SIG-M5 treated with dmso at 0.1 percent for 504 hours (cell line): ENCODE results near the gene LRP1B.
"Not testable (repeated sequence)": the region's sequence is repeated elsewhere in the genome, so short reads cannot be mapped to it uniquely, and the experiment has no call there.

ENCODE experiments used
- DNase-seq: peaks from one replicate; lab custom pipeline; 2025; ENCODE audit not compliant: unreplicated experiment; lab: John Stamatoyannopoulos, UW

The LRP1B gene

DNA sequence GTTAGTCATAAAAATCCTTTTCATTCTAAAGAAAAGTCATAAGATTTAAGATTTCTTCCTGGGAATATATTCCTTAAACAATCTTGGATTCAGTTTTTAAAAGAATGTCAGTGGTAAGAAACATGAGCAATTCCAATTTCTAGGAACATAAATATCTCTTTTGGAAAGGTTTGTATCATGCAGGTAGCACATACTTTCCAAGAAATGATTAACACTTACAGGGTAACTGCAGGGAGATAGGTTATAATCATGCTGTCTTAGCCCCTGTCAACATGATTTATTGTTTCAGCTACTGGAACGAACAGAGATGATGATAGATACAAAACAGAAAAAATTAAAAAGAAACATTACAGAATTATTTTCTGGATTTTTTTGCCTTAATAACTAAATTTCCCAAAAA lies 1537.7 kb downstream of the LRP1B start:
- no peak for DNase-seq

DNA sequence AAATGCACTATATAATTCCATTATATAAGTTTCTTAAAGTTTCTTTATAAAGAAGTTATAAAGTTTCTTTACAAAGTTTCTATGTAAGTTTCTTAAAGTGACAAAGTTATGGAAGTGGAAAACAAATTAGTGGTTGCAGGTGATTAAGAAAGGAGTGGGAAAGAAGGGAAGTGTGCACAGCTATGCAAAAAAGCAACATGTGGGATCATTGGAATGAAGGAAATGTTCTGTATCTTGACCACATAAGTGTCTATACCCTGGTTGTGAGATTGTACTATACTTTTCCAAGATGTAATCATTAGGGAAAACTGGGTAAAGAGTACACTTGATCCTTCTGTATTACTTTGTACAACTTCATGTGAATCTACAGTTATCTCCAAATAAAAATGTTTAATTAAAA lies 1541.1 kb downstream of the LRP1B start:
- no peak for DNase-seq

DNA sequence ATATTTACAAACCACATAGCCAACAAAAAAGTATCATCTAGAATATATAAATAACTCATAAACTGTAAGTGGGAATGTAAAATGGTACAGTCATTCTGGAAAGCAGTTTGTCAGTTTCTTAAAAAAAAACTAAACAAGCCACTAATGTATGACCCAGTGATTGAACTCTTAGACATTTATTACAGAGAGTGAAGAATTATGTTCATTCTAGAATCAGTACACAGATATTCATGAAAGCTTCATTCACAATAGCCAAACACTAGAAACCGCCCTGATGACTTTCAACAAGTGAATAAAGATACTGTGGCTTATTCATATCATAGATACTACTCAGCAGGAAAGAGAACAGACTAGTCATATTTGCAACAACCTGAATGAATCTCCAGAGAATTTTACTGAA lies 1541.5 kb downstream of the LRP1B start:
- no peak for DNase-seq

GRCh38 chr2:140586379-140586778 lies 1544.4 kb downstream of the LRP1B start:
- DNase-seq, result peak; percentile 51

DNA sequence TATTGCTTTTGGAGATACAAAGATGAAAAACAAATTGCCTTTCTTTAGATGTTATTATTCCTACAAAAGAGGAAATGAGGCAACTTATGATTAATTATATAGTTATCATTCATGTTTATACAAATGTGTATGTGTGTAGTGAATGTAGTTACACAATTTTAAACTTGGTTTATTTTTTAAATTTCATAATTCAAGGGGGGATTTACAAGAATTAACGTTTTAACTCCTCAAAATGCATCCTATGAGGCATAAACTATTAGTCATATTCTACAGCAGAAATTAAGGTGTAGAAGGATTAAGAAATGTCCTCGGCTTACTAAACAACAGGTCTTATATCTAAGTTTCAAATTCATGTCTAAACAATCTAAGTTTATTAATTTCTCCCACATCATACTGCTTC lies 1545.8 kb downstream of the LRP1B start:
- DNase-seq, result no peak

DNA sequence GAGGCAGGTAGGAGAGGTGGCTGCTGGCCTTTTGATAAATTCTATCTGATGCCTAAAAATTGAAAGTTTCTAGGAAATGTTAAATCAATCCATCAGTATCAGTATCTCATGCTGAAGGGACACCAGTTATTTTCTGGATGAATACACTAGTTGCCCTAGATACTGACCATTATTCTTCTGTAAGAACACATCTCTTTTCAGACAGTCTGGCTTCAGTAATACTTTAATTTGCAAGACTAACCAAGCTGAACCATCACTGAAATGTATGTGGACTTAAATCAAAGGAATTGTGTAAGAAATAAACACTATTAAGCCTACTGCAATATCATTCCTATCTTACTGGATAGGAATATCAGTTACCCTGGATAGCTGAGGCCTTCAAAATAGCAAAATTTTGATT lies 1546.3 kb downstream of the LRP1B start:
- DNase-seq, result no peak

- DNase-seq, result no peak
These were observed 1550.2 kb downstream of the LRP1B start for GRCh38 chr2:140580532-140581151.

DNA sequence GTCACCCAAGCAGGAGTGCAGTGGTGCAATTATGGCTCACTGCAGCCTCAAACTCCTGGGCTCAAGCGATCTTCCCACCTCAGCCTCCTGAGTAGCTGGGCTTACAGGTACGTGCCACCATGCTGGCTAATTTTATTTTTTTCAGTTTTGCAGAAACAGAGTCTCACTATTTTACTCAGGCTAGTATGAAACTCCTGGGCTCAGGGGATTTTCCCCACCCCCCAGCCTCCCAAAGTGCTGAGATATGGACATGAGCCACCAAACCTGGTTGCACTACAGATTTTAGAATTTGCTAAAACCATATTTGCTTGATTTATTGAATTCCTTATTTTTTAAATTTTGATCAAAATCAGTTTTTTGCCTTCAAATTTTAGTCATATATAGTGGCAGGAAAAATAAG lies 1553.4 kb downstream of the LRP1B start:
- DNase-seq, result no peak

GRCh38 chr2:140567734-140568133 lies 1563.1 kb downstream of the LRP1B start:
- DNase-seq, result no peak

GRCh38 chr2:140565756-140566155 lies 1565.1 kb downstream of the LRP1B start:
- no peak for DNase-seq

- DNase-seq, result no peak
These were observed 1575.1 kb downstream of the LRP1B start for GRCh38 chr2:140555701-140556100.

DNA sequence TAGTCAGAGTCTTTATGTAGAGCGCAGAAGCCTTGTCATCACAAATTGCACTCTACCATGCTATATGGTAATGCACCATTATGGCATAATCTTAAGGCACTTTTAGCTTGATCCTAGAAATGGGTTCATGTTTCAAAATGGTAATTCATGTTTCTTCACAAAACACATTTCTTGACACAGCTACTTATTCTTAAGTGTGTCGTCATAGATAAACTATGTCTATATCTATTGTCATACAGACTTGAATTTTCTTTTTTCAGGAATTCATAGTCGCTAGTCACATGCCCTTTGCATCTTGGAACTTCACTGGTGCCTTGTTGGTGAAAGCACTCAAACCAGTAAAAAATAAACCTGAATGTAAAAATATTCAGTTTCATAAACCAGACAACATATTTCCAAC lies 1578.2 kb downstream of the LRP1B start:
- no peak for DNase-seq

- DNase-seq, result no peak
These were observed 1579.5 kb downstream of the LRP1B start for GRCh38 chr2:140551287-140551686.

GRCh38 chr2:140550821-140551220 lies 1580.0 kb downstream of the LRP1B start:
- no peak for DNase-seq

DNA sequence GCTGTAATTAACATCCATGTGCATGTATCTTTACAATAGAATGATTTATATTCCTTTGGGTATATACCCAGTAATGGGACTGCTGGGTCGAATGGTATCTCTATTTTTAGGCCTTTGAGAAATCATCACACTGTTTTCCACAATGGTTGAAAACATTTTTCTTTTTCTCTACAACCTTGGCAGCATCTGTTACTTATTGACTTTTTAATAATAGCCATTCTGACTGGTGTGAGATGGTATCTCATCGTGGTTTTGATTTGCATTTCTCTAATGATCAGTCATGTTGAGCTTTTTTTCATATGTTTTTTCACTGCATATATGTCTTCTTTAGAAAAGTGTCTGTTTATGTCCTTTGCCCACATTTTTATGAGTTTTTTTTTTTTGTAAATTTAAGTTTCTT lies 1586.0 kb downstream of the LRP1B start:
- not testable (repeated sequence) for DNase-seq

- DNase-seq, result no peak
These were observed 1588.2 kb downstream of the LRP1B start for GRCh38 chr2:140542627-140543026.

GRCh38 chr2:140539242-140539875 lies 1591.5 kb downstream of the LRP1B start:
- no peak for DNase-seq

DNA sequence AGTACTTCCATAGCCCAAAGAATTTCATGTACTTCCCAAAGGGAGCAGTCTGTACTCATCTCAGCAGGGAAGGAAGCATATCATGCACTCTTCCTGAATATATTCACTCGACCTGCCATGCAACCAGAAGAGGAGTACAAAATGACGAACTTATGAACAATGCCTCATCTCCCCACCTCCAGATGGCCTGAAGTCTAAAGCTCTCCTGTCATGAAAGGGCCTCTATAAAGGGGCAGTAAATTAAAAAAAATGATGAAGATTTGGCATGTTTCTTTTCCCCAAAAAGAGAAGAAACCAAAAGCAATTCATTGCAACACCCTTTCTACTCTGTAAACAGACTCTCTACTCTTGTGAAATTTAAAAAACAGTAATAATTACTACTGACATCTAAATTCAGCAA lies 1601.1 kb downstream of the LRP1B start:
- no peak for DNase-seq

GRCh38 chr2:140528982-140529381 lies 1601.8 kb downstream of the LRP1B start:
- DNase-seq, result no peak

DNA sequence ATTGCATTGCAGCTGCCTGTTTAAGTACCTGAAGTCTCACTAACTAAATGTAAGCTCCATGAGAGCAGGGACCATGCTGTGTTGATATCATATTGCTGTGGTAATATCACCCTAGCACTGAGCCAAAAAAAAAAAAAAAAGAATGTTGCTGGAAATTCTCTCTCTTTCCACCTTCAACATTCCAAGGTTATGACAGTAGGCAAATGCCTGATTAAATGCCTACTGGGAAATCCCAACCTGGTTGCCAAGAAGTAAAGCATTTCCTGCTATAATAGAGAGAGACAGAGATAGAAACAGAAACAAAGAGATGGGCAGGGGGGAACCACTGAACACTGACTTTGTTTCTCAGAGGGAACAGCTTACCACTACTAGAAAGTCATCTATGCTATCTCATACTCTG lies 1604.2 kb downstream of the LRP1B start:
- DNase-seq, result no peak

DNA sequence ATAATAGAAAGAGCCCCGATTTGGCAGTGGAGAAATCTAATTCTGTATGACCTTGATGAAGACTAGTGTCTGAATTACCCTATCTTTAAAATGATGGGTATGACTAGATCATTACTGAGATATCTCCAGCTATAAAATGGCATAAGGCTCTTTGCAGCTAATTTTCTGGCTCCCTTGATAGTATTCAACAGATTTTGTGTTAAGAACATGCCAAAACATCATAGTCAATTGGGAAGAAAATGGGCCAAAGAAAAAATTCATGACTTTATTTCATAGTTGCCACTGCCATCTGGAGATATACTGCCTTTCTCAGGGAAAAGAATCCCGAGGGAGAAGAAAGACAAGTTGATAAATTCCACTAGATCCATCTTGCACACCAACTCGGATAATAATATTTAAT lies 1618.7 kb downstream of the LRP1B start:
- DNase-seq, result no peak

DNA sequence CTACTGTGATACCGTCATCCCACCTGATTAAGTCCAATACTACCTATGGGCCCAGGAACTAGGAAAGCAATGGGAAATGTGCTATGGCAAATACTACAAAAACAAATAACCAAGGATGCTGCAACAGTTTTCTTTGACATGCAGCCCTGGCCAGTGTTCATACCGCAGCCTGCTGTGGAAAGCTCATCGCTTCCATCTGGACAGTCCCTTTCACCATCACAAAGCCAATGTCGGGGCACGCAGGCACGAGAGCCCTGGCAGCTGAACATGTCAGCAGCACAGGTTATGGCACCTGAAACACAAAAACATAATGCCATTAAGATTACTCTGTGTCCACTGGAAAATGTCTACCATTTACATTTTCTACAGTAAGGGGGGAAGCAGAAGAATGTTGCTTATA lies 1621.1 kb downstream of the LRP1B start:
- DNase-seq, result no peak

DNA sequence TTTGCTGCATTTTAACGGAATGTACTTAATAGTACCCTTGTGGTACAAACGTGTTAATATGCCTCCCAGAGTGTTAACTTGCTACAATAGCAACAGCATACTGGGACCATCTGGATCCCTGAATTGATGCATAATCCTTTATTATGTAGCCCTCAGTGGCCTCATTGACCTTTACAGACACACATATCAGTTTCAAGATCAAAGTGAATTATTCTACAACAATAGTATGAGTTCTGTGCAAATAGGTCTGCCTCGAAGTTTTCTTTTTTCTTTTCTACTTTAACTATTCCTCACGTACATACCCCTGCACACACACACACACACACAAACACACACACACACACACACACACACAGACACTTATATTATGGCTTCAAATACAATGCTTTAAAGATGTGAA lies 1622.1 kb downstream of the LRP1B start:
- no peak for DNase-seq
